ENCODE data around the gene KRT8. TPM values are rescaled to one million over a fixed set of nuclear protein-coding genes. Genes with fewer than 3 reads are reported as not detected.
"Not testable (repeated sequence)": the region's sequence is repeated elsewhere in the genome, so short reads cannot be mapped to it uniquely, and the experiment has no call there.

Gene KRT8
- total RNA-seq, 2 donors from 2014 or later: 199 to 271 TPM

GRCh38 chr12:52890417-52890816 lies 14.5 kb downstream of the KRT8 start:
- Histone ChIP-seq H3K4me3 (no peak overlapping the region), H3K36me3 (no peaks in the 10 kb centered on the region), H3K27me3 (no peaks in the 10 kb centered on the region), H3K9me3 (no peaks in the 10 kb centered on the region), H3K4me1 (peaks cover 0 to 4% of the 10 kb centered on the region in 2 donors), H3K27ac (no peak overlapping the region)
- no peak for TF ChIP-seq CTCF (IDR thresholded peaks at IDR 0.05)
- DNase-seq (ENCODE audit: low spot score): no peak

- Histone ChIP-seq H3K9me3 (no peaks in the 10 kb centered on the region), H3K27me3 (no peaks in the 10 kb centered on the region), H3K4me1 (peaks cover 0 to 6% of the 10 kb centered on the region in 2 donors), H3K4me3 (no peak overlapping the region), H3K36me3 (no peaks in the 10 kb centered on the region), H3K27ac (no peak overlapping the region)
- TF ChIP-seq CTCF (IDR thresholded peaks at IDR 0.05): peak; percentile 90 to 97
- peak; percentile 86 for DNase-seq (ENCODE audit: low spot score)
Measured at GRCh38 chr12:52884526-52885293, 20.2 kb downstream of the KRT8 start.

- H3K27me3 ChIP-seq; H3K27ac ChIP-seq; H3K36me3 ChIP-seq; DNase-seq (ENCODE audit: low spot score); H3K9me3 ChIP-seq; H3K4me3 ChIP-seq: not testable (repeated sequence)
- H3K4me1 ChIP-seq: peaks cover 0 to 16% of the 10 kb centered on the region in 2 donors
Measured at GRCh38 chr12:52880499-52880898, 24.4 kb downstream of the KRT8 start.

- no peak overlapping the region for H3K27ac ChIP-seq
- H3K36me3 ChIP-seq: no peaks in the 10 kb centered on the region
- H3K4me3 ChIP-seq: peak overlapping the region in 1 of 2 donors; percentile 32
Measured at GRCh38 chr12:52879394-52880351, 25.2 kb downstream of the KRT8 start.

GRCh38 chr12:52878507-52879393 lies 26.1 kb downstream of the KRT8 start:
- no peak for DNase-seq (ENCODE audit: low spot score)
- Histone ChIP-seq H3K36me3 (no peaks in the 10 kb centered on the region), H3K4me3 (peak overlapping the region in 1 of 2 donors; percentile 32), H3K27me3 (no peaks in the 10 kb centered on the region), H3K27ac (no peak overlapping the region), H3K4me1 (peaks cover 0 to 28% of the 10 kb centered on the region in 2 donors), H3K9me3 (no peaks in the 10 kb centered on the region)
- TF ChIP-seq CTCF (IDR thresholded peaks at IDR 0.05): no peak

More at GRCh38 chr12:52879394-52880351, 25.2 kb downstream of the KRT8 start:
- DNase-seq (ENCODE audit: low spot score): peak; percentile 80
- H3K9me3 ChIP-seq: no peaks in the 10 kb centered on the region
- H3K4me1 ChIP-seq: peaks cover 0 to 21% of the 10 kb centered on the region in 2 donors
- peak; percentile 23 to 86 for TF ChIP-seq CTCF (IDR thresholded peaks at IDR 0.05)
- no peaks in the 10 kb centered on the region for H3K27me3 ChIP-seq
